ENCODE results near the gene SORL1.

- TF ChIP-seq CTCF (IDR thresholded peaks at IDR 0.05) (no peak), POLR2A (IDR thresholded peaks at IDR 0.05) (no peak)
Measured at GRCh38 chr11:121618516-121618915, 166.4 kb downstream of the SORL1 start.
